Neutrophil (primary cell): ENCODE results near the gene DYNC1I1.

Experiments used
- H3K27ac ChIP-seq: fragments of 200-600 bp; sonication (generic); 2 replicates; pipeline ENCODE4 v1.5.1; 2016; ENCODE audit warnings: mild to moderate bottlenecking, moderate library complexity
- H3K27me3 ChIP-seq: fragments of 200-600 bp; sonication (generic); 2 replicates; pipeline ENCODE4 v1.6.0; 2016; ENCODE audit warnings: mild to moderate bottlenecking
- H3K36me3 ChIP-seq: fragments of 200-600 bp; sonication (generic); 2 replicates; pipeline ENCODE4 v1.5.1; 2017
- H3K4me1 ChIP-seq, 2 experiments: fragments of 200-600 bp in 1 of 2; sonication (generic) in 1 of 2; 1 replicate in 1 of 2; 2 replicates in 1 of 2; pipeline versions ENCODE4 v1.5.1 to v1.6.1; 2013 to 2016; ENCODE audit warnings: low read depth in 1 of 2, low read length in 1 of 2, mild to moderate bottlenecking in 1 of 2, moderate library complexity in 1 of 2; ENCODE audit not compliant: control insufficient read depth in 1 of 2, insufficient read depth in 1 of 2
- H3K4me3 ChIP-seq, 2 experiments: fragments of 200-600 bp in 1 of 2; sonication (generic) in 1 of 2; 1 replicate in 1 of 2; 2 replicates in 1 of 2; pipeline ENCODE4 v1.5.1; 2013 to 2016; ENCODE audit warnings: low read depth in 1 of 2, low read length in 1 of 2, mild to moderate bottlenecking in 1 of 2, moderate library complexity in 1 of 2
- H3K9me3 ChIP-seq: fragments of 200-600 bp; sonication (generic); 2 replicates; pipeline ENCODE4 v1.5.1; 2016
- CTCF ChIP-seq: fragments of 200-600 bp; sonication (generic); IDR thresholded peaks from 2 replicates; pipeline ENCODE4 v1.5.1; 2016; ENCODE audit warnings: antibody characterized with exemption

DYNC1I1 gene

GRCh38 chr7:95802270-95802669, 29.9 kb downstream of the DYNC1I1 start:
- no peak overlapping the region for H3K27ac ChIP-seq
- no peak overlapping the region for H3K4me3 ChIP-seq
- no peaks in the 10 kb centered on the region for H3K27me3 ChIP-seq
- H3K4me1 ChIP-seq = no peaks in the 10 kb centered on the region
- H3K9me3 ChIP-seq = no peaks in the 10 kb centered on the region
- H3K36me3 ChIP-seq = no peaks in the 10 kb centered on the region
- no peak for TF ChIP-seq CTCF

GRCh38 chr7:95804052-95804451, 31.7 kb downstream of the DYNC1I1 start:
- no peak for TF ChIP-seq CTCF
- Histone ChIP-seq H3K4me1 (no peaks in the 10 kb centered on the region), H3K27me3 (no peaks in the 10 kb centered on the region)

GRCh38 chr7:95805909-95806308, 33.6 kb downstream of the DYNC1I1 start:
- Histone ChIP-seq H3K27me3 (no peaks in the 10 kb centered on the region), H3K9me3 (no peaks in the 10 kb centered on the region), H3K27ac (no peak overlapping the region), H3K4me3 (no peak overlapping the region), H3K36me3 (no peaks in the 10 kb centered on the region), H3K4me1 (no peaks in the 10 kb centered on the region)
- no peak for TF ChIP-seq CTCF

More at GRCh38 chr7:95804052-95804451, 31.7 kb downstream of the DYNC1I1 start:
- no peak overlapping the region for H3K4me3 ChIP-seq
- no peaks in the 10 kb centered on the region for H3K9me3 ChIP-seq
- no peak overlapping the region for H3K27ac ChIP-seq
- H3K36me3 ChIP-seq = no peaks in the 10 kb centered on the region

GRCh38 chr7:95808396-95808795, 36.0 kb downstream of the DYNC1I1 start:
- Histone ChIP-seq H3K27ac (no peak overlapping the region), H3K36me3 (no peaks in the 10 kb centered on the region), H3K9me3 (no peaks in the 10 kb centered on the region), H3K4me1 (no peaks in the 10 kb centered on the region), H3K27me3 (no peaks in the 10 kb centered on the region), H3K4me3 (no peak overlapping the region)
- TF ChIP-seq CTCF = no peak

- H3K4me1 ChIP-seq = no peaks in the 10 kb centered on the region
- TF ChIP-seq CTCF = no peak
- no peaks in the 10 kb centered on the region for H3K36me3 ChIP-seq
- H3K27ac ChIP-seq = no peak overlapping the region
- no peak overlapping the region for H3K4me3 ChIP-seq
- no peaks in the 10 kb centered on the region for H3K27me3 ChIP-seq
- H3K9me3 ChIP-seq = no peaks in the 10 kb centered on the region
These were observed 39.6 kb downstream of the DYNC1I1 start for GRCh38 chr7:95811846-95812445.

- no peaks in the 10 kb centered on the region for H3K36me3 ChIP-seq
- H3K27me3 ChIP-seq = no peaks in the 10 kb centered on the region
- H3K9me3 ChIP-seq = no peaks in the 10 kb centered on the region
- no peak overlapping the region for H3K27ac ChIP-seq
- no peak for TF ChIP-seq CTCF
- H3K4me1 ChIP-seq = peaks cover 3 to 11% of the 10 kb centered on the region in 2 experiments
- H3K4me3 ChIP-seq = no peak overlapping the region
These were observed 42.4 kb downstream of the DYNC1I1 start for GRCh38 chr7:95814721-95815120.
